ENCODE measurements around the gene GPC6.

The GPC6 gene

GRCh38 chr13:94323764-94324758, 1097.5 kb downstream of the GPC6 start:
- no peak for TF ChIP-seq ZFX (IDR thresholded peaks at IDR 0.05)
- no peak for TF ChIP-seq CTCF (conservative IDR thresholded peaks at IDR 0.05)
- no peak overlapping the region for H3K27ac ChIP-seq

- no peak overlapping the region for H3K27ac ChIP-seq
- TF ChIP-seq CTCF (conservative IDR thresholded peaks at IDR 0.05) (no peak), ZFX (IDR thresholded peaks at IDR 0.05) (no peak)
Observed at GRCh38 chr13:94324767-94325540, 1098.3 kb downstream of the GPC6 start.

GRCh38 chr13:94325650-94326049, 1099.0 kb downstream of the GPC6 start:
- TF ChIP-seq CTCF (conservative IDR thresholded peaks at IDR 0.05) (no peak), ZFX (IDR thresholded peaks at IDR 0.05) (no peak)
- no peak overlapping the region for H3K27ac ChIP-seq

GRCh38 chr13:94327318-94327717, 1100.7 kb downstream of the GPC6 start:
- no peak for TF ChIP-seq CTCF (conservative IDR thresholded peaks at IDR 0.05)
- TF ChIP-seq ZFX (IDR thresholded peaks at IDR 0.05) = no peak
- H3K27ac ChIP-seq = no peak overlapping the region

- TF ChIP-seq CTCF (conservative IDR thresholded peaks at IDR 0.05) (no peak), ZFX (IDR thresholded peaks at IDR 0.05) (no peak)
- no peak overlapping the region for H3K27ac ChIP-seq
Observed at GRCh38 chr13:94328381-94329041, 1101.9 kb downstream of the GPC6 start.

GRCh38 chr13:94329277-94329676, 1102.7 kb downstream of the GPC6 start:
- H3K27ac ChIP-seq = no peak overlapping the region
- no peak for TF ChIP-seq ZFX (IDR thresholded peaks at IDR 0.05)
- no peak for TF ChIP-seq CTCF (conservative IDR thresholded peaks at IDR 0.05)
